Subcutaneous adipose tissue (tissue), 4 donors: ENCODE data around the gene BRD3OS. TPM values are rescaled to one million over a fixed set of nuclear protein-coding genes. Genes with fewer than 3 reads are reported as not detected.

Experiments
- total RNA-seq, 4 donors: library from RNA; depleted of rRNA; stranded (reverse); fragments of >200 nt; gene quantifications; one replicate each; pipeline ENCODE4 v1.1.0, GENCODE V29; 2016
- TF ChIP-seq, protein P1 (sequence below): fragments of 450-650 bp; IDR thresholded peaks from one replicate; pipeline ENCODE4 v1.5.1; 2016; ENCODE audit warnings: low read depth, mild to moderate bottlenecking, control low read depth, antibody characterized with exemption, moderate library complexity

The BRD3OS gene
- total RNA-seq, 4 donors from 2014 or later = 6.8 to 25.8 (median 11.4) TPM

DNA sequence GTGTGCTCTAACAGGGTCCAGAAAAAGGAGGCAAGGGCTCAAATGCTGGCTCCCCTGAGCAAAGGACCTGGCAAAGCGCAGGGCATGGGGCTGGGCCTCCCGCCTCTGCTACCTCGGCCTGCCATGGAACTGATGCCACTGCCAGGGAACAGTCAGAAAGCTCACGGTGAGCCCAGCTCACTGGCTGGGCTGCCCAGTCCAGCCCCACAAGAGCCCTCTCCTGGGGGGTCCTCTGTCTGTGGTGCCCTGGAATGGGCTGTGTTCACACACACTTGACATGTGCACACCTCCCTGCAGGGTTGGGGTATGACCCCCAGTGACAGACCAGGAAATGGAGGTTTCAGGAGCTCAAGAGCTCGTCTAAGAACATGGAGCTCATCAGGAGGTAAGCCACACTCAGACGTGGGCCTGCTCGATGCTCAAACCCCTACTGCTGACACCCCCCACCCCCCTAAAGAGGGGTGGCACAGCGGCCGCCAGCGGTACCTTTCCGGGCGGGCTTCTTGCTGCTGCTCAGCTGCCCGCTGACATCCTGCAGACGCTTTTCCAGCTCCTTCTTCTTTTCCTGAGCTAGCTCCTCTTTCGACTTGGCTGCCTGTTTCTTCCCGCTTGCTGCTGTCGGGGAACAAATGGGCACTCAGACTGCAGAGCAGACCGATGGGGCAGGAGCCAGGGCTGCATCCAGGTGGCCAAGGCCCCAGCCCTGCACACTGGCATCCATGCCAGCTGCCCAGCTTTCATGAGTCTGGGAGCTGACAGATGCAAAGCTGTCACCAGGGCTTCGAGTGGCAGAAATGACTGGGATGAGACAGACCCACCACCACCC is 9.1 kb downstream of the BRD3OS start:
- TF ChIP-seq, protein P1, sequence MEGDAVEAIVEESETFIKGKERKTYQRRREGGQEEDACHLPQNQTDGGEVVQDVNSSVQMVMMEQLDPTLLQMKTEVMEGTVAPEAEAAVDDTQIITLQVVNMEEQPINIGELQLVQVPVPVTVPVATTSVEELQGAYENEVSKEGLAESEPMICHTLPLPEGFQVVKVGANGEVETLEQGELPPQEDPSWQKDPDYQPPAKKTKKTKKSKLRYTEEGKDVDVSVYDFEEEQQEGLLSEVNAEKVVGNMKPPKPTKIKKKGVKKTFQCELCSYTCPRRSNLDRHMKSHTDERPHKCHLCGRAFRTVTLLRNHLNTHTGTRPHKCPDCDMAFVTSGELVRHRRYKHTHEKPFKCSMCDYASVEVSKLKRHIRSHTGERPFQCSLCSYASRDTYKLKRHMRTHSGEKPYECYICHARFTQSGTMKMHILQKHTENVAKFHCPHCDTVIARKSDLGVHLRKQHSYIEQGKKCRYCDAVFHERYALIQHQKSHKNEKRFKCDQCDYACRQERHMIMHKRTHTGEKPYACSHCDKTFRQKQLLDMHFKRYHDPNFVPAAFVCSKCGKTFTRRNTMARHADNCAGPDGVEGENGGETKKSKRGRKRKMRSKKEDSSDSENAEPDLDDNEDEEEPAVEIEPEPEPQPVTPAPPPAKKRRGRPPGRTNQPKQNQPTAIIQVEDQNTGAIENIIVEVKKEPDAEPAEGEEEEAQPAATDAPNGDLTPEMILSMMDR = no peak

DNA sequence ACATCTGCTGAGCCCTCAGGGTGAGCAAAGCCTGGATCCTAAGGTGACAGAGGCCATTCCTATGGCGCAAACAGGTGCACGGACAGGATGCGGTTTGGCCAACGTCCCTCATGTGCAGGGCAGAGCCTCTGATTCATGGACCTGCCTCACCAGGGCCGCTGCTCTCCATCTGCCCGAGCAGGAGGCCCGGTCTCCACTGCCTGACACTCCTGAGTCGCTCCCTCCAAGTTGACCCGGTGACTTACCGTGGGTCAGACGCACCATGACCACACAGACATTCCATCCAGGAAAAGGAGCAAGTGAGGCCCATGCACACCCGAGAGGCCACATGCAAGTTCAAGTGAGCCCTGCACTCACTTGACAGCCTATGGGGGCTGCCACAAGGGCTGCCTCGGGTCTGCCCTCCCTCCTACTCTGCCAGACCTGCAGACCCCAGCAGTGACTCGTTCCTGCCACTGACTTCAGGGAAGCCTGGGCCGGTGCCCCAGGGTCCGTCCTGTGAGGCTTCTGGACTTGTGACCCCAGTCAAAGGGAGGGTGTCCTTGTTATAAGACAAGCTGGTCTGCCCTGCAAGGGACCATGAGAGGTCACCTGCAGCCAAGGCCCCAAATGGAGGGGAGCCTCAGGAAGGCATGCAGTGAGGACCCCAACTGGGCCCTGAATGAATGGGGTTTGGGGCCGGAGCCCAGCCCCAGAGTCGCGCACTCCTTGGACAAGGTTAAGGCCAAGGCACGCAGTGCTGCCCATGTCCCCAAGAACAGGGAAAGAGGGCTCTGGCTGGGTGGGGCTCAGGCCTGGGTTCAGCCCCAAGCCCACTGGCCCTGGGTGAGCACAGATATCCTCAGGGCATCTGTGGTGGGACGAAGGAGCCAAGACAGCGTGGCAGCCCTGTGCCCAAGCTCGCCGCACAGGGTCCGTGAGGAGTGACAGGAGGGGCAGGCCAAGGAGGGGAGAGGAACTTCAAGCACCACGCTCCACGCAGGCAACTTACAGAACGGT is 10.1 kb downstream of the BRD3OS start:
- TF ChIP-seq, protein P1 = no peak

DNA sequence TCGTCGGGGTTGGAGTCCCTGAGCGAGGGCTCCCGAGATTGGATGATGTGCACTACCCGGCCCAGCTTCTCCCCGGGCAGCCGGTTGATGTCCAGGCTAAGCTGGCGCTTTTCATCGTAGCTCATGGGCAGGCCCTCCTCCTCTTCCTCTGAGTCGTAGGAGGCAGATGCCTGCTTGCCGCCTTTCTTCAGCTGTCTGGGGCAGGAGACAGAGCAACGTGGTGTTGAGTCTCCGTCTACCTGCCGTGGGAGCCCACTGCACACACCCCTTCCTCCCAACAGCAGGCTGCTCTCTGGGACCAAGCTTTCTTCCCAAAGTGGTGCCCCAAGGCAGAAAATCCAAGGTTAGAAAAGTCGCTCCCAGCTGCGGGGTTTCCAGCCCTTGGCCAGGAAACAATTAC is 10.8 kb downstream of the BRD3OS start:
- TF ChIP-seq, protein P1 = no peak

DNA sequence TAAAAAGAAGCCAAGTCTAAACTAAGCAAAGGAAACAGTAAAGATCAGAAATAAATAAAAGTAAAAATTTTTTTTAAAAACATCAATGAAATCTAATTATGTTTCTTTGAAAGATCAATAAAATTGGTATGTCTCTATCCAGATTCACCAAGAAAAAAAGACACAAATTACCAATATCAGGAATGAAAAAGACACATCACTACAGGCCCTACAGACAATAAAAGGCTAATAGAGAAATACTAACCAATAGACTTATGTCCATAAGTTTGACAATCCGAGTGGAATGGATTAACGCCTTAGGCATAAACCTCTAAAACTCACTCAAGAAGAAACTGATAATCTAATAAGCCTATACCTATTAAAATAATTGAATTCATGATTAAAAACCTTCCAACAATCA is 12.4 kb downstream of the BRD3OS start:
- TF ChIP-seq, protein P1 = no peak

DNA sequence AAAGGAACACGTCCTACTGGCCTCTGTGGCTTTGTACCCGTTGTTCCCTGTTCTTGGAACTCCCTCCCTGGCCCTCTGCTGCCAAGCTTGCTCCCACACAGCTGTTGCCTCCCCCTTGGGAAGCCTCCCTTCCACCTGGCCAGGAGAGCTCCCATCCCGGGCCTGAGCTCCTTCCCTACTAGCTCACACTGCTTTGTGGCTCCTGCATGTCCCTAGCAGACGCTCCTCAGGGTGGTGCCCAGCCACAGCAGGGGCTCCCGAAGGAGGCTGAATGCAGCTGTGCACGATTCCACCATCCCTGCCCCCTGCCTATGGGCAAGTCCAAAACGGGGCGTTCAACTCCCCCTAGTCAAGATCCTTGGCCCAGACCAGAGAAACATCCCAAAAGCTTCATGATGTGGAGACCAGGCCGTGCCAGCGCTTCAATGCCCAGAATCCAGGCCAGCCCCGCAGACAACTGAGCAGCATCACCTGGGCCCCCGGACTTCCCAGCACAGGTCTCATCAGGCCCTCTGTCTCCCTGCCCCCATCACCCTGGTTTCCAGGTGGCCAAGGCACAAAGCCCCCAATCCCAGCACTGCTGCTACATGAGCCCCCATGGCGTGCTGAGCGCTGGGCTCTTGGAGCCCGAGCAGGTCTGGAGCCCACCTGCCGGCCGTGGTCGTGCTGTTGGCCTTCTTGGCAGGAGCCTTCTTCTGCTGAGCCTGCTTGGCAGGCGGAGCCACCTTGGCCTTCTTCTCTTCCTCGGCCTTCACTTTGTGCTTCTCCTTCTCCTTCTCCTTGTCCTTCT is 14.3 kb downstream of the BRD3OS start:
- TF ChIP-seq, protein P1 = no peak

DNA sequence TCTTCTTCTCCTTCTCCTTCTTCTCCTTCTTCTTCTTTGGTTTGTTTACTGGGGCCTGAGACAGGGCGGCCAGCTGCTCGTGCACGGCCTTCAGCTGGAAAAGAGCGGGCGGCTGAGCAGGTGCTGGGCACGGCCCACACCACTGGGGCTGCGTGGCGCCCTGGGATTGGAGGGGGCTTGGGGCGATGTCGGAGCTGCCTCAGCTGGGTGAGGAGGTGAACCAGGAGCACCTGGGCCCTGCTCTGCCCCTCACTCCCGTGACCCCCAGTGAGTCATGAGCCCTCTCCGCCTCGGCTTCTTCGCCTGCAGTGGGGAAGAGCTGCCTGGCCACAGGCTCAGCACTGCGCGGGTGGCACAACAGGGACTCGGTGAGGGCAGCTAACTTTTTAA is 14.9 kb downstream of the BRD3OS start:
- TF ChIP-seq, protein P1 = no peak
